SU-DHL-6 (cell line): Measurements from ENCODE around the gene UTP25.
A peak's percentile ranks its signal among the peaks of the same experiment; 100 is the strongest.

Experiments used
- H2AFZ ChIP-seq: fragments of 200-600 bp; sonication (generic); 2 replicates; pipeline ENCODE4 v1.6.1; 2014; ENCODE audit warnings: low read depth, mild to moderate bottlenecking, moderate library complexity, mixed read lengths, antibody characterized with exemption, low read length; ENCODE audit not compliant: severe bottlenecking
- H3F3A ChIP-seq: fragments of 200-600 bp; shearing (Covaris generic); 2 replicates; pipeline ENCODE4 v1.6.0; 2016; ENCODE audit warnings: antibody characterized with exemption, mild to moderate bottlenecking; ENCODE audit not compliant: insufficient read depth
- H3K27ac ChIP-seq: fragments of 200-600 bp; sonication (generic); 2 replicates; pipeline ENCODE4 v1.5.1; 2016; ENCODE audit warnings: low read depth, mild to moderate bottlenecking, low read length, moderate library complexity, mixed read lengths
- H3K27me3 ChIP-seq: fragments of 200-600 bp; sonication (generic), shearing (Covaris generic); 2 replicates; pipeline ENCODE4 v1.6.0; 2014; ENCODE audit warnings: mild to moderate bottlenecking, low read length
- H3K36me3 ChIP-seq: fragments of 200-600 bp; sonication (generic); 2 replicates; pipeline ENCODE4 v1.6.1; 2014; ENCODE audit warnings: mild to moderate bottlenecking, low read length, mixed read lengths
- H3K4me2 ChIP-seq: fragments of 300-600, 200-600 bp; shearing (Covaris generic), sonication (generic); 2 replicates; pipeline ENCODE4 v1.6.0; 2014; ENCODE audit warnings: low read length, low read depth, mild to moderate bottlenecking; ENCODE audit not compliant: poor library complexity, severe bottlenecking
- H3K4me3 ChIP-seq: fragments of 200-600 bp; sonication (generic); 2 replicates; pipeline ENCODE4 v1.5.1; 2014; ENCODE audit warnings: antibody characterized with exemption, low read length, mild to moderate bottlenecking, mixed read lengths; ENCODE audit not compliant: insufficient read depth, poor library complexity, severe bottlenecking
- H3K79me2 ChIP-seq: fragments of 200-600 bp; sonication (generic); 2 replicates; pipeline ENCODE4 v1.6.1; 2014; ENCODE audit warnings: mild to moderate bottlenecking, low read length, moderate library complexity; ENCODE audit not compliant: insufficient read depth
- H3K9ac ChIP-seq: fragments of 200-600 bp; sonication (generic); 2 replicates; pipeline ENCODE4 v1.7.0; 2014; ENCODE audit warnings: mild to moderate bottlenecking, low read length
- H3K9me2 ChIP-seq: fragments of 200-600 bp; sonication (generic); replicated peaks from 2 replicates; pipeline ENCODE4 v1.6.1; 2014; ENCODE audit warnings: low read length; ENCODE audit not compliant: insufficient read depth
- H3K9me3 ChIP-seq: fragments of 200-600 bp; sonication (generic); 2 replicates; pipeline ENCODE4 v1.6.1; 2014; ENCODE audit warnings: low read length, mixed read lengths; ENCODE audit not compliant: insufficient read depth
- H4K20me1 ChIP-seq: fragments of 200-600 bp; sonication (generic); 2 replicates; pipeline ENCODE4 v1.6.1; 2014; ENCODE audit warnings: low read depth, mild to moderate bottlenecking, antibody characterized with exemption, low read length, moderate library complexity, mixed read lengths
- EZH2phosphoT487 ChIP-seq: fragments of 200-600 bp; sonication (generic), shearing (Covaris generic); conservative IDR thresholded peaks from 2 replicates; pipeline ENCODE4 v1.6.1; 2018; ENCODE audit warnings: mild to moderate bottlenecking, antibody characterized with exemption, low read length, moderate library complexity, mixed read lengths
- TF ChIP-seq, protein P1 (sequence below): fragments of 200-600 bp; sonication (generic); IDR thresholded peaks from one replicate; pipeline ENCODE4 v1.5.1; 2017; ENCODE audit warnings: antibody characterized with exemption, mild to moderate bottlenecking, low read length, moderate library complexity; ENCODE audit not compliant: insufficient read depth, poor library complexity, severe bottlenecking

The UTP25 gene

DNA sequence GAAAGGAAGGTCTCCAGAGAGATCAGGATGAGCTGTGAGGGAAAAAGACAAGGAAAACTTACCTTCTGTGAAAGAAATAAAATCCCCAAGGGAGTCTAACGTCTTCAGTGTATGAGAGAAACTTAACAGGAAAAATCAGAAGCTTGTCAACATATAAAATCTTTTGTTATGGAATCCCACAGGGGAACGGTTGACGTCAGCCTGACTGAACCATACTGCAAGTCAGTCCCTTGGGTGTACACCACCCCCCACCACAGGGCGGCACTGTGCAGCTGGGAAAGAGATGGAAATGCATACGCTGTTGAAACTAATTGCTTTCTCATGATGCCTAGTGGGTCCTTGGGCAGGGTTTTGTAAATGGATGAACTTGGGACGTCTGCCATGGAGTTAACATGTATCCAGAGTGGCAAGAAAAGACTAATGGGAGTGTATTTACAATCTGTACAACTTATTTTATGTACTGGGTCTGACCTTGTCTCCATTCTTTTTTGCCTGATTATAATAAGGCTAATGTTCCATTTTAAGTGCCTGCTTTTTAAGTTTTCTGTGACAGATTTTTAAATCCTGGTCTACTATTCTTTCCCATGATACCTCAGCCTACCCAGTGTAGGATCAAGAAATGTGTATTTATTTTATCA, 22.7 kb downstream of the UTP25 start:
- H3K27me3 ChIP-seq: no peaks in the 10 kb centered on the region
- no peaks in the 10 kb centered on the region for H4K20me1 ChIP-seq
- no peak overlapping the region for H3K4me3 ChIP-seq
- no peaks in the 10 kb centered on the region for H3K9me2 ChIP-seq
- no peak overlapping the region for H2AFZ ChIP-seq
- no peak overlapping the region for H3K27ac ChIP-seq
- H3K79me2 ChIP-seq: peaks cover 5% of the 10 kb centered on the region; the same call in 1 of the 2 replicates
- no peaks in the 10 kb centered on the region for H3F3A ChIP-seq
- no peak overlapping the region for H3K9ac ChIP-seq
- no peaks in the 10 kb centered on the region for H3K9me3 ChIP-seq
- peaks cover 29% of the 10 kb centered on the region for H3K36me3 ChIP-seq
- H3K4me2 ChIP-seq: no peak overlapping the region
- TF ChIP-seq, protein P1, sequence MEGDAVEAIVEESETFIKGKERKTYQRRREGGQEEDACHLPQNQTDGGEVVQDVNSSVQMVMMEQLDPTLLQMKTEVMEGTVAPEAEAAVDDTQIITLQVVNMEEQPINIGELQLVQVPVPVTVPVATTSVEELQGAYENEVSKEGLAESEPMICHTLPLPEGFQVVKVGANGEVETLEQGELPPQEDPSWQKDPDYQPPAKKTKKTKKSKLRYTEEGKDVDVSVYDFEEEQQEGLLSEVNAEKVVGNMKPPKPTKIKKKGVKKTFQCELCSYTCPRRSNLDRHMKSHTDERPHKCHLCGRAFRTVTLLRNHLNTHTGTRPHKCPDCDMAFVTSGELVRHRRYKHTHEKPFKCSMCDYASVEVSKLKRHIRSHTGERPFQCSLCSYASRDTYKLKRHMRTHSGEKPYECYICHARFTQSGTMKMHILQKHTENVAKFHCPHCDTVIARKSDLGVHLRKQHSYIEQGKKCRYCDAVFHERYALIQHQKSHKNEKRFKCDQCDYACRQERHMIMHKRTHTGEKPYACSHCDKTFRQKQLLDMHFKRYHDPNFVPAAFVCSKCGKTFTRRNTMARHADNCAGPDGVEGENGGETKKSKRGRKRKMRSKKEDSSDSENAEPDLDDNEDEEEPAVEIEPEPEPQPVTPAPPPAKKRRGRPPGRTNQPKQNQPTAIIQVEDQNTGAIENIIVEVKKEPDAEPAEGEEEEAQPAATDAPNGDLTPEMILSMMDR: peak; percentile 57
- TF ChIP-seq EZH2phosphoT487: no peak

DNA sequence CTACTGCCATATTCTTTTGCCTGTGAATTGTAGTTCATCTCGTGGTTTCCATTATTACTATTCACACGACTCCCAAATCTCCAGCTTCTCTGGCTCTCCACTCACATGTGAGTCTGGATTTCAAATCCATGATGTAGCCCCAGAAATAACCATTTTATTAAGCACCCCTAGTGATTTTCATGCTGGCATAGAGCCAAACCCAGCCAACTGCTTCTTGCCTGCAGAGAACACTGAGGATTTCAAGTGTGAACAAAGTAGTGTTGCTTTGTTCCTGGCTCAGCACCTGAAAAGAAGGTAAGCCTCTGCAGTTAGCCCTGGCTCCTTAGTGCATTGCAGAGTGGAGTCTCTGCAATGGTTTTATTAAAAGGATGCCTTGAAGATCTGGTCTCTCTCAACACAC, 25.9 kb downstream of the UTP25 start:
- no peaks in the 10 kb centered on the region for H3K9me2 ChIP-seq
- H4K20me1 ChIP-seq: no peaks in the 10 kb centered on the region
- H3K36me3 ChIP-seq: peaks cover 16% of the 10 kb centered on the region

DNA sequence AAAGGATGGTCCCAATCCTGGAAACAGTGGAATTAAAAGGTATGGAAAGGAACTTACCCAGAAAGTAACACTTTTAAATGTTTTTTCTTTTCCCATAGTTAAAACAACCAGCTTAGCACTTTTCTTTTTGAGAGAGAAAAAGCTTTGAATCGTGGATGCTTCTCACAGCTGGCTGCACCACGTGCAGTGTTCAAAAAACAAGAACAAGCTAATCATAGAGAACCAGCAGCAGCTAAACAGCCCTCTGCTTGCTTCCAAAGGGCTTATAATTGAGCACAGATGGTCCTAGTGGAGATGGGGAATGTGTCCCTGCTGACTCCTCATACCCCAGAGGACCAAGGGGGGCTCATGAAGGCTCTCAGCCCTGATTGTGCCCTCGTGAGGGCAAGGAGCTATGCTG, 26.4 kb downstream of the UTP25 start:
- no peak overlapping the region for H3K9ac ChIP-seq
- no peak overlapping the region for H3K4me2 ChIP-seq
- H3K27ac ChIP-seq: no peak overlapping the region
- no peaks in the 10 kb centered on the region for H3K9me2 ChIP-seq
- no peaks in the 10 kb centered on the region for H3F3A ChIP-seq
- TF ChIP-seq EZH2phosphoT487: no peak
- TF ChIP-seq, protein P1: no peak
- no peak overlapping the region for H2AFZ ChIP-seq
- H3K4me3 ChIP-seq: no peak overlapping the region
- H3K36me3 ChIP-seq: peaks cover 15% of the 10 kb centered on the region
- H3K79me2 ChIP-seq: no peaks in the 10 kb centered on the region
- H3K27me3 ChIP-seq: no peaks in the 10 kb centered on the region
- H3K9me3 ChIP-seq: no peaks in the 10 kb centered on the region
- no peaks in the 10 kb centered on the region for H4K20me1 ChIP-seq

More for the DNA sequence above, 25.9 kb downstream of the UTP25 start:
- TF ChIP-seq, protein P1: no peak
- TF ChIP-seq EZH2phosphoT487: no peak
- no peak overlapping the region for H3K4me3 ChIP-seq
- no peaks in the 10 kb centered on the region; the same call in 1 of the 2 replicates for H3K79me2 ChIP-seq
- H2AFZ ChIP-seq: no peak overlapping the region
- no peaks in the 10 kb centered on the region for H3F3A ChIP-seq
- no peak overlapping the region for H3K27ac ChIP-seq
- H3K9ac ChIP-seq: no peak overlapping the region
- no peaks in the 10 kb centered on the region for H3K27me3 ChIP-seq
- no peaks in the 10 kb centered on the region for H3K9me3 ChIP-seq
- H3K4me2 ChIP-seq: no peak overlapping the region
